ENCODE data around the gene C14orf180. TPM values are rescaled to one million over a fixed set of nuclear protein-coding genes. Genes with fewer than 3 reads are reported as not detected.
A peak's percentile ranks its signal among the peaks of the same experiment; 100 is the strongest.

C14orf180 gene
- total and polyA plus RNA-seq, 10 of the 15 experiments (the other 5 are each of a cell fraction or from before 2014, with no cell fraction given) = not detected

DNA sequence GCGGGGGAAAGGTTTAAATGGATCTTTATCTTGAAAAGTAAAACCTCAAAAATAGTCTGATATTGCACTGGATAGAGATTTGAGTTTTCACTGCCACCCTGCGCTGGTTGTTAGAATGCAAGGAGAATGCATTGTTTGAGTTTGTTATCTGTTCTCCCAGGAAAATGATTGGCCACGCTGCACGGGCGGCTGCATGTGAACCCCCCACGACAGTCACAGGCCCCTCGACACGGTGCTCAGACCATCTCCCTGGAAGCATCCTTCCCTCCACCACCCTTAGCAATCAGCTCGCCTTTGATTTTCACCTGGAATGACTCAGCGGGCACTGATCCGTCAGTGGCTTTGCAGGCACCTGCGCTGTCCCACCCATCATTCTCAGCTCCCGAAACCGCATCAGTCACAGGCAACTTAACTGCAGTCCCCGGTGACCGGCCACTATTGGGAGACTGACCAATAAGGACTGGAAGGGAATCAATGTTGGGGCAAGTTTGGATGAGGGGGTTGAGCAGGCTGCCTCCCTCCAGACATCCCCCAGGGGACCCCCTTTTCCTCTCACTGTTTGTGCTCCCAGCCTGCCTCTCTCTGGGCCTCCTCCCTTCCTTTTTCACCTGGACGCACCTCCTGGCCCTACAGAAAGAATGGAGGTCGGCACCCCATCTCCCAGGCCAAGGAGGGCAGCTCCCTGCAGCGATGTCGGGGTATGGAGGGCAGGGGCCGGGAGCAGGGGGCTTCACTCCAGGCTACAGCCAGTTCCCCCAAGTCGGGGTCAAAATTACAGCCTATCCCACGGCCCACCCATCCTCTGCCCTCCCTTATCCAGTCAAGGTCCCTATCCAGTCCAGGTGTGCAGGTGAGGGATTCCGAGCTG lies 28.5 kb upstream of the C14orf180 start:
- intact Hi-C loops (cut with micrococcal nuclease; ENCODE audit: unreplicated experiment) (no loop called here), in situ Hi-C loops (cut with MboI) (no loop called here)
- ChIA-PET SMC1A (ENCODE audit: uncharacterized antibody, unreplicated experiment) (no interaction called here), CTCF (no interaction called here), POLR2A (no interaction called here), RAD21 (ENCODE audit: unreplicated experiment) (no interaction called here)
- Histone ChIP-seq H2AFZ (ENCODE audit: control insufficient read depth, low read depth, low read length) (no peak overlapping the region), H3K36me3 (ENCODE audit: control insufficient read depth in 2 of 2, insufficient read depth in 2 of 2, low read length in 1 of 2) (no peaks in the 10 kb centered on the region), H3K9me3 (replicated peaks; ENCODE audit: control insufficient read depth, insufficient read depth, low read length) (no peaks in the 10 kb centered on the region), H3K27ac (ENCODE audit: control insufficient read depth, insufficient read depth) (no peak overlapping the region), H3K4me3 (no peak overlapping the region), H3K79me2 (ENCODE audit: control insufficient read depth, insufficient read depth, low read length) (no peaks in the 10 kb centered on the region), H4K20me1 (ENCODE audit: control insufficient read depth, insufficient read depth) (no peaks in the 10 kb centered on the region), H3K9ac (ENCODE audit: control insufficient read depth, insufficient read depth, low read length) (no peak overlapping the region), H3K4me1 (ENCODE audit: control insufficient read depth, insufficient read depth, low read length) (no peaks in the 10 kb centered on the region), H3K4me2 (ENCODE audit: control insufficient read depth, insufficient read depth) (no peak overlapping the region), H3K27me3 (replicated peaks in 1 of 2; ENCODE audit: control insufficient read depth in 2 of 2, insufficient read depth in 2 of 2, low read length in 1 of 2) (peaks cover 0 to 4% of the 10 kb centered on the region in 2 experiments; a peak in 2 of 4 replicates)
- WGBS (ENCODE audit: insufficient coverage, insufficient replicate concordance, low lambda C conversion rate, missing lambda C conversion rate) = 28% methylated on average over 24 of the region's 24 CpGs
- DNase-seq (ENCODE audit: low read depth, low spot score) = no peak
- ATAC-seq = no peak
- FAIRE-seq = no peak
- BruUV-seq (replicated peaks) = no TSS peak
- TF ChIP-seq ZNF384 (IDR thresholded peaks at IDR 0.05; ENCODE audit: borderline replicate concordance, low read depth, low read length) = no peak
- TF ChIP-seq, protein P1, sequence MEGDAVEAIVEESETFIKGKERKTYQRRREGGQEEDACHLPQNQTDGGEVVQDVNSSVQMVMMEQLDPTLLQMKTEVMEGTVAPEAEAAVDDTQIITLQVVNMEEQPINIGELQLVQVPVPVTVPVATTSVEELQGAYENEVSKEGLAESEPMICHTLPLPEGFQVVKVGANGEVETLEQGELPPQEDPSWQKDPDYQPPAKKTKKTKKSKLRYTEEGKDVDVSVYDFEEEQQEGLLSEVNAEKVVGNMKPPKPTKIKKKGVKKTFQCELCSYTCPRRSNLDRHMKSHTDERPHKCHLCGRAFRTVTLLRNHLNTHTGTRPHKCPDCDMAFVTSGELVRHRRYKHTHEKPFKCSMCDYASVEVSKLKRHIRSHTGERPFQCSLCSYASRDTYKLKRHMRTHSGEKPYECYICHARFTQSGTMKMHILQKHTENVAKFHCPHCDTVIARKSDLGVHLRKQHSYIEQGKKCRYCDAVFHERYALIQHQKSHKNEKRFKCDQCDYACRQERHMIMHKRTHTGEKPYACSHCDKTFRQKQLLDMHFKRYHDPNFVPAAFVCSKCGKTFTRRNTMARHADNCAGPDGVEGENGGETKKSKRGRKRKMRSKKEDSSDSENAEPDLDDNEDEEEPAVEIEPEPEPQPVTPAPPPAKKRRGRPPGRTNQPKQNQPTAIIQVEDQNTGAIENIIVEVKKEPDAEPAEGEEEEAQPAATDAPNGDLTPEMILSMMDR (IDR thresholded peaks at IDR 0.05 in 2 of 3, conservative IDR thresholded peaks at IDR 0.05 in 1 of 3; ENCODE audit: control insufficient read depth in 2 of 3, extremely low read depth in 1 of 3, insufficient read depth in 1 of 3, low read depth in 3 of 3, low read length in 3 of 3) = peak in 1 of 3 experiments; percentile 9; a peak in 1 of 6 replicates

Data from GM12878 (cell line).